GM10266 (cell line): Measurements from ENCODE around the gene ALK.

Experiments used
- DNase-seq: peaks from one replicate; pipeline ENCODE4 v3.0.0; 2012; ENCODE audit errors: extremely low spot score
- CTCF ChIP-seq: IDR thresholded peaks from 2 replicates; pipeline ENCODE4 v1.5.1; 2012; ENCODE audit warnings: mild to moderate bottlenecking, low read depth; ENCODE audit not compliant: control insufficient read depth, insufficient read depth; ENCODE audit errors: missing control alignments

Gene ALK

GRCh38 chr2:29157131-29157530, 764.3 kb downstream of the ALK start:
- TF ChIP-seq CTCF, result no peak
- no peak for DNase-seq

GRCh38 chr2:29155578-29155977, 765.8 kb downstream of the ALK start:
- TF ChIP-seq CTCF, result no peak
- DNase-seq, result no peak

GRCh38 chr2:29154610-29155009, 766.8 kb downstream of the ALK start:
- no peak for TF ChIP-seq CTCF
- DNase-seq, result no peak

- no peak for DNase-seq
- no peak for TF ChIP-seq CTCF
Measured at GRCh38 chr2:29147963-29148362, 773.4 kb downstream of the ALK start.

GRCh38 chr2:29146197-29146596, 775.2 kb downstream of the ALK start:
- no peak for DNase-seq
- TF ChIP-seq CTCF, result no peak

GRCh38 chr2:29143657-29144056, 777.7 kb downstream of the ALK start:
- no peak for TF ChIP-seq CTCF
- DNase-seq, result no peak
